ENCODE results near the gene ZNF300. TPM values are rescaled to one million over a fixed set of nuclear protein-coding genes. Genes with fewer than 3 reads are reported as not detected.
"Not testable (repeated sequence)": the region's sequence is repeated elsewhere in the genome, so short reads cannot be mapped to it uniquely, and the experiment has no call there.

The ZNF300 gene
- total and polyA plus RNA-seq, 12 donors, result 0.51 to 4.8 (median 0.99) TPM

- no peak overlapping the region for H3K4me3 ChIP-seq
- ATAC-seq (no peak), DNase-seq (no peak)
- no peaks in the 10 kb centered on the region for H3K27me3 ChIP-seq
- H3K4me1 ChIP-seq, result peaks cover 0 to 5% (median 0%) of the 10 kb centered on the region in 9 donors
- 75 to 86% methylated on average over 4 of the region's 4 CpGs for WGBS, 2 donors
- H3K36me3 ChIP-seq, result no peaks in the 10 kb centered on the region
- no peak for TF ChIP-seq CTCF (IDR thresholded peaks at IDR 0.05)
- H3K27ac ChIP-seq, result no peak overlapping the region
- no peaks in the 10 kb centered on the region for H3K9me3 ChIP-seq
- intact Hi-C loops (cut with DNase I), result loop anchor here in 8 of 10 donors (5.0 to 10.0 kb wide), 5 partner anchors 46 to 393 kb away; no protein-coding TSS in a partner anchor
Measured at GRCh38 chr5:150848271-150848670, 56.5 kb downstream of the ZNF300 start.

GRCh38 chr5:150847334-150847695 lies 57.5 kb downstream of the ZNF300 start:
- no peak for DNase-seq
- H3K36me3 ChIP-seq, result no peaks in the 10 kb centered on the region
- WGBS, 2 donors, result 45 to 50% methylated on average over 5 of the region's 5 CpGs
- no peaks in the 10 kb centered on the region for H3K9me3 ChIP-seq
- H3K4me3 ChIP-seq, result no peak overlapping the region
- H3K4me1 ChIP-seq, result peaks cover 0 to 5% (median 0%) of the 10 kb centered on the region in 9 donors
- no peak for TF ChIP-seq CTCF (IDR thresholded peaks at IDR 0.05)
- H3K27ac ChIP-seq, result no peak overlapping the region
- no peaks in the 10 kb centered on the region for H3K27me3 ChIP-seq
- intact Hi-C loops (cut with DNase I), result loop anchor here (1.0 to 10.0 kb wide), 9 partner anchors 45 to 393 kb away; no protein-coding TSS in a partner anchor
- no peak for ATAC-seq

- peak; percentile 37 to 81 (median 71) for TF ChIP-seq CTCF (IDR thresholded peaks at IDR 0.05)
- 53% methylated on average over 22 of the region's 22 CpGs for WGBS, 2 donors
- Histone ChIP-seq H3K4me3 (peak overlapping the region in 1 of 10 donors; percentile 28), H3K27ac (no peak overlapping the region), H3K4me1 (peaks cover 0 to 5% (median 0%) of the 10 kb centered on the region in 9 donors), H3K9me3 (no peaks in the 10 kb centered on the region), H3K36me3 (no peaks in the 10 kb centered on the region), H3K27me3 (no peaks in the 10 kb centered on the region)
- ATAC-seq (peak; percentile 81 to 94 (median 92)), DNase-seq (peak in 1 of 2 donors; percentile 71)
- intact Hi-C loops (cut with DNase I), result loop anchor here (1.0 to 10.0 kb wide), 9 partner anchors 44 to 392 kb away; no protein-coding TSS in a partner anchor
Measured at GRCh38 chr5:150846654-150847333, 58.0 kb downstream of the ZNF300 start.

GRCh38 chr5:150846308-150846653 lies 58.5 kb downstream of the ZNF300 start, which contains the start of gene IRGM:
Gene IRGM (plus strand): TSS chr5:150846521. CDS start chr5:150848124, 1,603 bp downstream.
- not testable (repeated sequence) for ATAC-seq, H3K27ac ChIP-seq, DNase-seq, H3K9me3 ChIP-seq, H3K27me3 ChIP-seq, H3K4me1 ChIP-seq, H3K36me3 ChIP-seq
- WGBS, 2 donors, result 85 to 89% methylated on average over 3 of the region's 3 CpGs
- H3K4me3 ChIP-seq, result peak within 1 kb of the TSS in 1 of 10 donors; percentile 28
- intact Hi-C loops (cut with DNase I), result loop anchor here (2.0 to 10.0 kb wide), 8 partner anchors 44 to 391 kb away; no protein-coding TSS in a partner anchor

- not testable (repeated sequence) for H3K27me3 ChIP-seq, H3K9me3 ChIP-seq, H3K36me3 ChIP-seq, DNase-seq, H3K4me3 ChIP-seq, H3K27ac ChIP-seq, H3K4me1 ChIP-seq
- intact Hi-C loops (cut with DNase I), result loop anchor here in 8 of 10 donors (2.0 to 10.0 kb wide), 6 partner anchors 23 to 391 kb away; no protein-coding TSS in a partner anchor
- 86 to 90% methylated on average over 32 of the region's 32 CpGs for WGBS, 2 donors
- ATAC-seq, result peak in 1 of 8 donors; percentile 53
Measured at GRCh38 chr5:150845185-150845859, 59.5 kb downstream of the ZNF300 start.

Other genes starting within 250 kb of the ZNF300 start
- gene MYOZ3, start 243.7 kb downstream of the ZNF300 start, total RNA-seq, result 10 to 100 TPM in 2 of 10 donors, 1 to 10 TPM in 8; 4.5 to 12.2 (median 6.0) TPM
- gene MYOZ3, start 243.7 kb downstream of the ZNF300 start, polyA plus RNA-seq, result 1 to 10 TPM in 1 of 2 donors, under 1 TPM in 1; 0.91 to 4.1 TPM
- 10 to 100 TPM; 23.4 to 41.0 (median 29.3) TPM for gene RBM22, start 203.9 kb downstream of the ZNF300 start, total RNA-seq
- 10 to 100 TPM; 18.6 to 28.8 TPM for gene RBM22, start 203.9 kb downstream of the ZNF300 start, polyA plus RNA-seq
- gene DCTN4, start 146.0 kb downstream of the ZNF300 start, total RNA-seq, result 10 to 100 TPM; 42.9 to 68.3 (median 58.2) TPM
- 10 to 100 TPM; 20.0 TPM for gene DCTN4, start 146.0 kb downstream of the ZNF300 start, polyA plus RNA-seq
- 10 to 100 TPM in 6 of 10 donors, 1 to 10 TPM in 4; 7.1 to 24.2 (median 10.9) TPM for gene SMIM3, start 126.2 kb downstream of the ZNF300 start, total RNA-seq
- 10 to 100 TPM; 18.8 to 41.5 TPM for gene SMIM3, start 126.2 kb downstream of the ZNF300 start, polyA plus RNA-seq
- not detected for gene IRGM, start 58.5 kb downstream of the ZNF300 start, total RNA-seq
- gene IRGM, start 58.5 kb downstream of the ZNF300 start, polyA plus RNA-seq, result under 1 TPM in 1 of 2 donors, not detected in 1; 0.06 TPM
- 100 to 1,000 TPM; 208 to 990 (median 601) TPM for gene GPX3, start 115.6 kb upstream of the ZNF300 start, total RNA-seq
- 1,000 to 10,000 TPM; 1,059 to 1,234 TPM for gene GPX3, start 115.6 kb upstream of the ZNF300 start, polyA plus RNA-seq
- 100 to 1,000 TPM; 113 to 130 (median 125) TPM for gene TNIP1, start 176.1 kb upstream of the ZNF300 start, total RNA-seq
- gene TNIP1, start 176.1 kb upstream of the ZNF300 start, polyA plus RNA-seq, result 10 to 100 TPM; 63.8 to 78.1 TPM

Data from heart right ventricle (tissue), 16 donors.